Smooth muscle cell (in vitro differentiated cells): Measurements from ENCODE around the gene ZNF222. TPM values are rescaled to one million over a fixed set of nuclear protein-coding genes. Genes with fewer than 3 reads are reported as not detected.

ENCODE experiments used
- DNase-seq: peaks from one replicate; lab custom pipeline; 2025; ENCODE audit not compliant: unreplicated experiment; lab: John Stamatoyannopoulos, UW
- H2AFZ ChIP-seq: fragments of 200-600 bp; sonication (generic); 2 replicates; pipeline ENCODE4 v1.6.0; 2016; ENCODE audit warnings: antibody characterized with exemption, low read depth, mild to moderate bottlenecking
- H3F3A ChIP-seq: fragments of 200-600 bp; sonication (generic); 2 replicates; pipeline ENCODE4 v1.6.0; 2017; ENCODE audit warnings: antibody characterized with exemption, low read depth
- H3K27ac ChIP-seq: fragments of 200-600 bp; sonication (generic); 2 replicates; pipeline ENCODE4 v1.5.1; 2016; ENCODE audit warnings: low read depth, mild to moderate bottlenecking
- H3K27me3 ChIP-seq: fragments of 200-600 bp; sonication (generic); 2 replicates; pipeline ENCODE4 v1.6.1; 2016; ENCODE audit warnings: low read depth, mild to moderate bottlenecking
- H3K36me3 ChIP-seq: fragments of 200-600 bp; sonication (generic); 2 replicates; pipeline ENCODE4 v1.5.1; 2016; ENCODE audit warnings: low read depth
- H3K4me1 ChIP-seq: fragments of 200-600 bp; sonication (generic); 2 replicates; pipeline ENCODE4 v1.5.1; 2016; ENCODE audit warnings: low read depth
- H3K4me2 ChIP-seq: fragments of 200-600 bp; sonication (generic); 2 replicates; pipeline ENCODE4 v1.6.0; 2016; ENCODE audit warnings: mild to moderate bottlenecking
- H3K4me3 ChIP-seq: fragments of 200-600 bp; sonication (generic); 2 replicates; pipeline ENCODE4 v1.5.1; 2016; ENCODE audit warnings: mild to moderate bottlenecking
- H3K79me2 ChIP-seq: fragments of 200-600 bp; sonication (generic); 2 replicates; pipeline ENCODE4 v1.6.0; 2016; ENCODE audit warnings: low read depth, mild to moderate bottlenecking
- H3K9ac ChIP-seq: fragments of 200-600 bp; sonication (generic); 2 replicates; pipeline ENCODE4 v1.6.0; 2016; ENCODE audit warnings: low read depth
- H3K9me3 ChIP-seq: fragments of 200-600 bp; sonication (generic); replicated peaks from 2 replicates; pipeline ENCODE4 v1.5.1; 2016; ENCODE audit warnings: low read depth
- H4K20me1 ChIP-seq: fragments of 200-600 bp; sonication (generic); 2 replicates; pipeline ENCODE4 v1.6.0; 2016; ENCODE audit warnings: low read depth
- CTCF ChIP-seq: fragments of 200-600 bp; sonication (generic); IDR thresholded peaks from 2 replicates; pipeline ENCODE4 v1.5.1; 2017; ENCODE audit warnings: borderline replicate concordance, mild to moderate bottlenecking, antibody characterized with exemption; ENCODE audit not compliant: insufficient read depth, poor library complexity, severe bottlenecking
- WGBS: methylation state at CpG from one replicate; pipeline ENCODE4 v1.1.7; 2016; ENCODE audit warnings: low lambda C conversion rate; 5-methylcytosine and 5-hydroxymethylcytosine counted together
- polyA plus RNA-seq: library from polyadenylated mRNA; unstranded; fragments of >200 nt; fragmentation: Nextera tagmentation; extraction: Ambion mirVana; gene quantifications from 2 replicates; pipeline ENCODE4 v1.2.1, GENCODE V29; 2016
- total RNA-seq: library from RNA; depleted of rRNA; stranded (reverse); fragments of >200 nt; gene quantifications from 2 replicates; pipeline ENCODE4 v1.2.3, GENCODE V29; 2014

ZNF222 gene
- total and polyA plus RNA-seq, 2 experiments from 2014 or later: 5.3 to 5.9 TPM

GRCh38 chr19:43983912-43984686, 41.1 kb upstream of the ZNF222 start, which contains the start of gene ZNF155:
TSS of gene ZNF155 (plus strand) at chr19:43984188. CDS start at chr19:43988544, 4,356 bp downstream.
- H3K4me2 ChIP-seq: peak within 1 kb of the TSS; percentile 99
- no peaks in the 10 kb centered on the region for H3K9me3 ChIP-seq
- peak within 1 kb of the TSS; percentile 83 for H3K4me3 ChIP-seq
- peak within 1 kb of the TSS; percentile 85 for H3K9ac ChIP-seq
- H3F3A ChIP-seq: no peaks in the 10 kb centered on the region
- no peaks in the 10 kb centered on the region for H4K20me1 ChIP-seq
- peak; percentile 28 for DNase-seq
- peaks cover 3% of the 10 kb centered on the region for H3K36me3 ChIP-seq
- WGBS: 1% methylated on average over 35 of the region's 40 CpGs
- H3K27ac ChIP-seq: no peak within 1 kb of the TSS
- H3K27me3 ChIP-seq: no peaks in the 10 kb centered on the region
- peaks cover 24% of the 10 kb centered on the region for H3K79me2 ChIP-seq
- peak within 1 kb of the TSS; percentile 97 for H2AFZ ChIP-seq
- TF ChIP-seq CTCF: no peak
- peaks cover 10% of the 10 kb centered on the region for H3K4me1 ChIP-seq

- H3K79me2 ChIP-seq: peaks cover 24% of the 10 kb centered on the region
- H2AFZ ChIP-seq: peak overlapping the region; percentile 97
- no peak for TF ChIP-seq CTCF
- H3K4me1 ChIP-seq: peaks cover 10% of the 10 kb centered on the region
- H4K20me1 ChIP-seq: no peaks in the 10 kb centered on the region
- peak overlapping the region; percentile 99 for H3K4me2 ChIP-seq
- no peak for DNase-seq
- H3K27ac ChIP-seq: no peak overlapping the region
- no peaks in the 10 kb centered on the region for H3K9me3 ChIP-seq
- no peaks in the 10 kb centered on the region for H3F3A ChIP-seq
- H3K27me3 ChIP-seq: no peaks in the 10 kb centered on the region
- peaks cover 8% of the 10 kb centered on the region for H3K36me3 ChIP-seq
- peak overlapping the region; percentile 83 for H3K4me3 ChIP-seq
- peak overlapping the region; percentile 85 for H3K9ac ChIP-seq
- 18% methylated on average over 14 of the region's 14 CpGs for WGBS
These were observed 40.5 kb upstream of the ZNF222 start for GRCh38 chr19:43984687-43985000.

GRCh38 chr19:43997631-43998290, 27.4 kb upstream of the ZNF222 start:
- no peaks in the 10 kb centered on the region for H3K27me3 ChIP-seq
- peaks cover 4% of the 10 kb centered on the region for H3K4me1 ChIP-seq
- H3K9me3 ChIP-seq: no peaks in the 10 kb centered on the region
- no peak overlapping the region for H3K9ac ChIP-seq
- WGBS: 83% methylated on average over 10 of the region's 10 CpGs
- H3K36me3 ChIP-seq: peaks cover 29% of the 10 kb centered on the region
- no peak overlapping the region for H2AFZ ChIP-seq
- H3F3A ChIP-seq: no peaks in the 10 kb centered on the region
- no peak for DNase-seq
- no peak overlapping the region for H3K4me2 ChIP-seq
- TF ChIP-seq CTCF: no peak
- H4K20me1 ChIP-seq: no peaks in the 10 kb centered on the region
- no peak overlapping the region for H3K27ac ChIP-seq
- no peak overlapping the region for H3K4me3 ChIP-seq
- H3K79me2 ChIP-seq: no peaks in the 10 kb centered on the region
